Measurements from ENCODE around the gene SAMSN1.

The SAMSN1 gene

DNA sequence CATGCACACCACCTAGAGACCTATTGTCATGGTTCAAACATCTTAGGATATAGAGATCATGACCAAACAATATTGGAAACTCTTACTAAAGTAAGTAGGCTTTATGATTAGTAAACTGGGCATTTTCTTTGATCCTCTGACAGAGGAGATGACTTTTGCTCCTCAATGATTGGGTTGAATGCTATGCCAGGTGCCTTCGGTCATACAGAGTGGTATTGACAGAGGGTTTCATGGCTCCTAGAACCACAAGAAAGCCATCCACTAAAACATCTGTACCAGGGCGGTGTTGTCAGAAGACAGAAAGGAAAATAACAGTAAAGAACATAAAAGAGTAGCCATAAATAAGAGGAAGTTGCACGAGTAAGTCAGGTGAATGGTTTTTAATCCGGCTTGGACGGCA, 20.8 kb upstream of the SAMSN1 start:
- Histone ChIP-seq H3K27ac (ENCODE audit: low read depth, low read length, severe bottlenecking) (no peak overlapping the region), H3K36me3 (ENCODE audit: control insufficient read depth, insufficient read depth, low read length) (no peaks in the 10 kb centered on the region), H3K9me3 (ENCODE audit: control insufficient read depth, low read length) (no peaks in the 10 kb centered on the region), H3K4me3 (ENCODE audit: extremely low read depth, insufficient read depth, low read length, poor library complexity, severe bottlenecking) (no peak overlapping the region), H3K4me1 (ENCODE audit: control insufficient read depth, insufficient read depth, low read length, poor library complexity, severe bottlenecking) (no peaks in the 10 kb centered on the region)
- WGBS, 2 experiments (ENCODE audit: insufficient coverage in 2 of 2) = 83 to 100% methylated on average over 1 of the region's 5 CpGs

DNA sequence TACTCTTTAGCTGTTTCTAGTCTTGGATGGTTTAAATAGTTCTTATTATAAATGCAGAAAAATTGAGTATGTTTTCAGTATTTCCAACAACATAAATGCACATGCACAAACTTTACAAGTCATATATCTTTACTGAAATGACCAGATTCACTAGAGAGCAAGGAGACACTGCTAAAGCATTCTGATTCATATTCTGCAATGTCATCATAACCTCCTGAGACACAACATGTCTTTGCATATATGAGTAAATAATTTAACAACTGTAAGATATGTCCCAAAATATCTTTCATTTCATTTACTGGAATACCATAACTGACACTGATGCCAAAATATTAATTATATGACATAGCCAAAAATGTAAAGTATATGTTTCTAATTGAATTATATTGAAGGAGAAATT, 16.8 kb upstream of the SAMSN1 start:
- H3K9me3 ChIP-seq (ENCODE audit: control insufficient read depth, low read length) = no peaks in the 10 kb centered on the region
- no peak overlapping the region for H3K27ac ChIP-seq (ENCODE audit: low read depth, low read length, severe bottlenecking)
- no peaks in the 10 kb centered on the region for H3K4me1 ChIP-seq (ENCODE audit: control insufficient read depth, insufficient read depth, low read length, poor library complexity, severe bottlenecking)
- H3K36me3 ChIP-seq (ENCODE audit: control insufficient read depth, insufficient read depth, low read length) = no peaks in the 10 kb centered on the region
- H3K4me3 ChIP-seq (ENCODE audit: extremely low read depth, insufficient read depth, low read length, poor library complexity, severe bottlenecking) = no peak overlapping the region

DNA sequence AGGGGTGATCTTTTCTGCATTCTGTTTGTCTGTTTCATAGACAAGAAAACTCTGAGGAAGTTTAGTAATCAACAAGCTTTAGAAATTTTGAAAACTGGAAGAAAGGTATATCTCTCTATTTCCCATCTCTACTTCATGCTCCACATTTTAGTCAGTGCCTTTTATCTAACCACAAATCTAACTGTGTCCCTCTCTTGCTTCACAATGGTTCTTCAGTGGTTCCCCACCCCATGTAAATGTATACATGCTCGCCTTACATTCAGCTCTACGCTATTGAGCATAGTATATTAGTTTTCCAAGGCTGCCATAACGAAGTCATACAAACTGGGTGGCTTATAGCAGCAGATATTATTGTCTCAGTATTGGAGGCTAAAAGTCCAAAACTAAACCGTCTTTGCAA, 14.4 kb upstream of the SAMSN1 start:
- Histone ChIP-seq H3K4me1 (ENCODE audit: control insufficient read depth, insufficient read depth, low read length, poor library complexity, severe bottlenecking) (no peaks in the 10 kb centered on the region), H3K27ac (ENCODE audit: low read depth, low read length, severe bottlenecking) (no peak overlapping the region), H3K9me3 (ENCODE audit: control insufficient read depth, low read length) (no peaks in the 10 kb centered on the region), H3K36me3 (ENCODE audit: control insufficient read depth, insufficient read depth, low read length) (no peaks in the 10 kb centered on the region), H3K4me3 (ENCODE audit: extremely low read depth, insufficient read depth, low read length, poor library complexity, severe bottlenecking) (no peak overlapping the region)
- 68 to 87% methylated on average over 3 to 4 of the region's 4 CpGs for WGBS, 2 experiments (ENCODE audit: insufficient coverage in 2 of 2)

DNA sequence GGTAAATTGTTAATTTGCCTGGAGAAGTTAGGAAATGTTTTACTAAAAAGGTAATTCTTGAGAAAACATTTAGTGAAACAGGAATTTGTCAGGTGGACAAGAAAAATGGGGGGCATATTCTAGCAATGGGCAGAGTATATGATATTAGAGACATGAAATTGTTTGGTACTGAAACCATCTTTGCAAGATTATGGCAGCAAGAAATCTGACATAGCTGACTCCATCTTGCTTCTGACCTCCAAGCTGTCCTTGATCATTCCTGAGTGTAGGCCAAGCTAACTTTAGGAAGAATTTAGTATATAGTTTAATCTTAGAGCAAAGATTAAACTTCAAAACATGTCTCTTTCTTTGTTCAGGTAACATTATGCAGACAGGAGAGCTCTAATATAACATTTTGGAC, 14.0 kb upstream of the SAMSN1 start:
- Histone ChIP-seq H3K4me1 (ENCODE audit: control insufficient read depth, insufficient read depth, low read length, poor library complexity, severe bottlenecking) (no peaks in the 10 kb centered on the region), H3K27ac (ENCODE audit: low read depth, low read length, severe bottlenecking) (no peak overlapping the region), H3K9me3 (ENCODE audit: control insufficient read depth, low read length) (no peaks in the 10 kb centered on the region), H3K36me3 (ENCODE audit: control insufficient read depth, insufficient read depth, low read length) (no peaks in the 10 kb centered on the region), H3K4me3 (ENCODE audit: extremely low read depth, insufficient read depth, low read length, poor library complexity, severe bottlenecking) (no peak overlapping the region)

DNA sequence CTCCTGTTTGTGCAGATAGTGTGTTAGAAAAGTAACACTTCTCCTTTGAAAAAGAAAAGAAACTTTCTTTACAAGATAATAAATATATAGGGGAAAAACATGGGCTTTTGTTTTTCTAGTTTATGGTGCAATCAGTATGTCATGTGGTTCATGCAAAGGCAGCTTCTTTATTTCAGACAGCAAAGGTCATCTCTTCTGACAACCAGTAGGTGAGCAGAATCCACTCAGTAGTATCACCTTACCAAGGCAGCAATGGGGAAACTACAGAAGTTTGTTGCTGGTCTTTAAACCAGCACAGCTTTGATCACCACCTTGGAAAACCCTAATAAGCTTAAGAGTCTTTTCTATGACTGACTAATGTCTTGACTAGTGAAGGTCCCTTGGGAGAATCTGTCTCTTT, 13.0 kb upstream of the SAMSN1 start:
- no peaks in the 10 kb centered on the region for H3K36me3 ChIP-seq (ENCODE audit: control insufficient read depth, insufficient read depth, low read length)
- no peaks in the 10 kb centered on the region for H3K9me3 ChIP-seq (ENCODE audit: control insufficient read depth, low read length)
- H3K4me3 ChIP-seq (ENCODE audit: extremely low read depth, insufficient read depth, low read length, poor library complexity, severe bottlenecking) = no peak overlapping the region
- H3K4me1 ChIP-seq (ENCODE audit: control insufficient read depth, insufficient read depth, low read length, poor library complexity, severe bottlenecking) = no peaks in the 10 kb centered on the region
- no peak overlapping the region for H3K27ac ChIP-seq (ENCODE audit: low read depth, low read length, severe bottlenecking)

DNA sequence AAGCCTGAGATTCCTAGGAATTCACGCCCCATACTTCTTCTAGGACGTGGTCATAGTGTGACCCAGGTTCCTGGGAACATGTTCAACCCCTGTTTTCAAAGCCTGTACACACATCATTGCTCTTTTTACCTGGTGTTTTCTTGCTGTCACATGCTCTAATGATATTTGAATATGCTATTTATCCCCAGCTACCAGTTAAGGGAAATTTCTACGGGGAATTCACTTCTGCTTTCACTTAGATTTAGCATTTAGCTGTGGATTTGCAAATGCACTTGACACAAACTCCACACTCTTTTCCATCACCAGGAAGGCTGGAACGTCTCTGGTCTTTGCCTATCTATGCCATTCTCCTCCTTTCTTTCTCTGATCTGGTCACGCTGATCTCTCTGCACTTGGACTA, 11.3 kb upstream of the SAMSN1 start:
- Histone ChIP-seq H3K4me3 (ENCODE audit: extremely low read depth, insufficient read depth, low read length, poor library complexity, severe bottlenecking) (no peak overlapping the region), H3K27ac (ENCODE audit: low read depth, low read length, severe bottlenecking) (no peak overlapping the region), H3K36me3 (ENCODE audit: control insufficient read depth, insufficient read depth, low read length) (no peaks in the 10 kb centered on the region), H3K4me1 (ENCODE audit: control insufficient read depth, insufficient read depth, low read length, poor library complexity, severe bottlenecking) (no peaks in the 10 kb centered on the region), H3K9me3 (ENCODE audit: control insufficient read depth, low read length) (no peaks in the 10 kb centered on the region)
- 93 to 100% methylated on average over 3 to 4 of the region's 5 CpGs for WGBS, 2 experiments (ENCODE audit: insufficient coverage in 2 of 2)

DNA sequence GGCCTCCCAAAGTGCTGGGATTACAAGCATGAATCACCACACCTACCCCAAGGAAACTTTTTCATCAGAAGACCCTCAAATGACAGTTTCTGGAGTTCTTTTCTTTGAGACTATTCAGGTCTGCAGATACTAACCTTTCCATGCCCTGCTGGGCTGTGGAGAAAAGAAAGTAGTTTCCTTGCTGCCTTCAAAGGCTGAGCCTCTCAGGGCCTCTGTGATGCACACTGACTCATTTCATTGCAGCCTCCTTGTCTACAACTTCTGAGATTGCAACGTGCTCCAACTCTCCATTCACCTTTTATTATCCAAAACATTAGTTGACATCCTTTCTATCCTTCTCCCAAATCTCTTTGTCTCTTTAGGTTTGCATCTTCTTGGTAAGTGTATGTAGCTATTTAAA, 8.8 kb upstream of the SAMSN1 start:
- Histone ChIP-seq H3K27ac (ENCODE audit: low read depth, low read length, severe bottlenecking) (no peak overlapping the region), H3K4me3 (ENCODE audit: extremely low read depth, insufficient read depth, low read length, poor library complexity, severe bottlenecking) (no peak overlapping the region), H3K9me3 (ENCODE audit: control insufficient read depth, low read length) (no peaks in the 10 kb centered on the region), H3K36me3 (ENCODE audit: control insufficient read depth, insufficient read depth, low read length) (no peaks in the 10 kb centered on the region), H3K4me1 (ENCODE audit: control insufficient read depth, insufficient read depth, low read length, poor library complexity, severe bottlenecking) (no peaks in the 10 kb centered on the region)
- WGBS, 2 experiments (ENCODE audit: insufficient coverage in 2 of 2) = 71% methylated on average over 1 of the region's 1 CpG; no CpG with 5 or more reads in 1 of the 2 experiments

DNA sequence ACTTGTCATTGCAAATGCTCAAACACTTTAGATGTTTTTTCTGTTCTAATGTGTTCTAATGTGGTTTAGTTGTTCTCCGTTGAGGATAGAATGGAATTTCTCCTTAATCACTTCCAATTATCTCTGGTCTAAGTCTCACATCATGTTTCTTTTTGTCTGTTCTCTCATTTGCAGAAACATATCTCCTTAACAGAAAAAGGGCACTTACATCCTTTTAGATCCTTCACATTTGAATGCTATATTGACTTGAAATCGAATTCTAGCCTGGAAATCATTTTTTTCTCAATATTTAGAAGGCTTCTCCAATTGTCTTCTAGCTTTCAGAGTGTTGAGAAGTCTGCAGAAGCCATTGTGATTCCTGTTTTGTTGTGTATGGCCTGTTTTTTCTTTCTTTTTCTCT, 7.3 kb upstream of the SAMSN1 start:
- no peaks in the 10 kb centered on the region for H3K4me1 ChIP-seq (ENCODE audit: control insufficient read depth, insufficient read depth, low read length, poor library complexity, severe bottlenecking)
- no peaks in the 10 kb centered on the region for H3K36me3 ChIP-seq (ENCODE audit: control insufficient read depth, insufficient read depth, low read length)
- H3K4me3 ChIP-seq (ENCODE audit: extremely low read depth, insufficient read depth, low read length, poor library complexity, severe bottlenecking) = no peak overlapping the region
- no peaks in the 10 kb centered on the region for H3K9me3 ChIP-seq (ENCODE audit: control insufficient read depth, low read length)
- no peak overlapping the region for H3K27ac ChIP-seq (ENCODE audit: low read depth, low read length, severe bottlenecking)
- 100% methylated on average over 1 of the region's 2 CpGs; no CpG with 5 or more reads in 1 of the 2 experiments for WGBS, 2 experiments (ENCODE audit: insufficient coverage in 2 of 2)

DNA sequence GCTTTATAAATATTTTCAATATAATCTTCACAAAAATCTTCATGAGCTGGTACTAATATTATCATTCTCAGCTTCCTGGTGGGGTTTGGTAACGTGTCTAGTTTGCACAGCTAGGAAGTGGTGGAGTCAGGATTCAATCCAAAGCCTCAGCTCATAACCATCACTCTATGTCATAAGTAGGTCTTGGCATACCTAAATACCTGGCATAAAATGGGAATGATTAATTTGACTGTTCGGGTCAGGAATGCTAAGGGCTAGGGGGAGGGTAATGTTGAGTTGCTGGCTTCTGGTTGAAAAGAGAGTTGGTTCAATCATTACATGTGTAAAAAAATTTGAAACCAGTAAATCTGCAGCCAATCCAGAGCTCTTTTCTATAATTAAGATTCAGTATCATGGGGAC, 5.6 kb upstream of the SAMSN1 start:
- no peaks in the 10 kb centered on the region for H3K9me3 ChIP-seq (ENCODE audit: control insufficient read depth, low read length)
- WGBS, 2 experiments (ENCODE audit: insufficient coverage in 2 of 2) = 100% methylated on average over 1 of the region's 2 CpGs; no CpG with 5 or more reads in 1 of the 2 experiments
- H3K36me3 ChIP-seq (ENCODE audit: control insufficient read depth, insufficient read depth, low read length) = no peaks in the 10 kb centered on the region
- H3K4me1 ChIP-seq (ENCODE audit: control insufficient read depth, insufficient read depth, low read length, poor library complexity, severe bottlenecking) = no peaks in the 10 kb centered on the region
- H3K4me3 ChIP-seq (ENCODE audit: extremely low read depth, insufficient read depth, low read length, poor library complexity, severe bottlenecking) = no peak overlapping the region
- H3K27ac ChIP-seq (ENCODE audit: low read depth, low read length, severe bottlenecking) = no peak overlapping the region

DNA sequence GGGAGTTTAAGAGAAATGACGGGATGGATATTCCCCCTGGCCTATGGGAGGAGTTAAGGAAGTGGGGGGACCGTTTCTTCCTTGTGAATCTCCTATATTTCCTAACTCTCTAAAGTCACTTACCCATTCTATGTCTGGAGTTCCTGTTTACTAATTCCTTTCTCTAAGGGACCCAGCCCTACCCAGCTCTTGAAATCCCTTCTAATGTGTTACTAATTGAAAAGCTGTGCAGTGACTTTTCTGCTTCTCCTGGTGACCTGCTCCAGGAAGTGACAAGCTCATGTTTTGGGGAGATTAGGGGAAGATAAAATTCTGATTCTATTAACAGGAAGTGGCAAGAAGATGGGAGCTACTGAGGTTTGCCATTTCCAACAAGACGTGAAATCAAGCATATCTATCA, 4.0 kb upstream of the SAMSN1 start:
- 83% methylated on average over 1 of the region's 3 CpGs; no CpG with 5 or more reads in 1 of the 2 experiments for WGBS, 2 experiments (ENCODE audit: insufficient coverage in 2 of 2)
- no peaks in the 10 kb centered on the region for H3K9me3 ChIP-seq (ENCODE audit: control insufficient read depth, low read length)
- no peaks in the 10 kb centered on the region for H3K36me3 ChIP-seq (ENCODE audit: control insufficient read depth, insufficient read depth, low read length)
- H3K27ac ChIP-seq (ENCODE audit: low read depth, low read length, severe bottlenecking) = no peak overlapping the region
- no peak overlapping the region for H3K4me3 ChIP-seq (ENCODE audit: extremely low read depth, insufficient read depth, low read length, poor library complexity, severe bottlenecking)
- peaks cover 3% of the 10 kb centered on the region for H3K4me1 ChIP-seq (ENCODE audit: control insufficient read depth, insufficient read depth, low read length, poor library complexity, severe bottlenecking)

DNA sequence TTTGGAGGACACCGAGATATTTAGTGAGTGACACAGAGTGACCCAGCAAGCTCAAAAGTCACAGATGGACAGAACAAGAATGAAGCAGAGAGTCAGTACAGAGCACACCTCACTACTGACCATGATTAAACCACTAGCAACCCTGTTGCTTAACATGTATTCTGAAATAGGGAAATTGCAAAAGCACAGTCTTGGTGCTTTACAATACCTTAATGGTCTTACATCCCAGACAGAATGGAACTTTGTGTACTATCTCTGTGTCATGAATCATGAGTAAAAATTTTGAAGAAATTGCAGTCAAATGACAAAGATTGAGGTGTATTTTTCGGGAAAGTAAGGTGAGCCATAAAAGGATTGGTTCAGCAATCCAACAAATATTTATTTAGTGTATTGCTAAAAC, 2.7 kb upstream of the SAMSN1 start:
- no peaks in the 10 kb centered on the region for H3K36me3 ChIP-seq (ENCODE audit: control insufficient read depth, insufficient read depth, low read length)
- no peak overlapping the region for H3K27ac ChIP-seq (ENCODE audit: low read depth, low read length, severe bottlenecking)
- no peak overlapping the region for H3K4me3 ChIP-seq (ENCODE audit: extremely low read depth, insufficient read depth, low read length, poor library complexity, severe bottlenecking)
- WGBS, 2 experiments (ENCODE audit: insufficient coverage in 2 of 2) = no CpG with 5 or more reads among the region's 2 CpGs
- H3K9me3 ChIP-seq (ENCODE audit: control insufficient read depth, low read length) = no peaks in the 10 kb centered on the region
- peaks cover 3% of the 10 kb centered on the region for H3K4me1 ChIP-seq (ENCODE audit: control insufficient read depth, insufficient read depth, low read length, poor library complexity, severe bottlenecking)

Data from mesodermal cell (in vitro differentiated cells).